Immature natural killer cell (primary cell): ENCODE data around the gene AQP2. TPM values are rescaled to one million over a fixed set of nuclear protein-coding genes. Genes with fewer than 3 reads are reported as not detected.
"Not testable (repeated sequence)": the region's sequence is repeated elsewhere in the genome, so short reads cannot be mapped to it uniquely, and the experiment has no call there.

ENCODE experiments used
- DNase-seq, 3 donors: peaks; one replicate each; pipeline ENCODE4 v3.0.0; 2022; ENCODE audit warnings: mixed read lengths in 1 of 3
- H3K27ac Mint-ChIP-seq, 6 donors: one replicate each; pipeline ENCODE4 v1.8.0; 2020; ENCODE audit warnings: mixed read lengths in 6 of 6, mild to moderate bottlenecking in 5 of 6, inconsistent platforms in 4 of 6, moderate library complexity in 3 of 6
- H3K27me3 Mint-ChIP-seq, 3 donors: one replicate each; pipeline ENCODE4 v1.8.0; 2020 to 2021; ENCODE audit warnings: low read depth in 3 of 3, mild to moderate bottlenecking in 3 of 3, mixed read lengths in 3 of 3, moderate library complexity in 3 of 3, inconsistent platforms in 1 of 3
- H3K36me3 Mint-ChIP-seq, 3 donors: one replicate each; pipeline ENCODE4 v1.8.0; 2020; ENCODE audit warnings: mixed read lengths in 3 of 3, inconsistent platforms in 2 of 3, mild to moderate bottlenecking in 2 of 3
- H3K4me1 Mint-ChIP-seq, 2 donors: one replicate each; pipeline ENCODE4 v1.8.0; 2020; ENCODE audit warnings: inconsistent platforms in 2 of 2, mild to moderate bottlenecking in 2 of 2, mixed read lengths in 2 of 2, moderate library complexity in 1 of 2
- H3K4me3 Mint-ChIP-seq, 5 donors: one replicate each; pipeline ENCODE4 v1.8.0; 2020; ENCODE audit warnings: mild to moderate bottlenecking in 5 of 5, mixed read lengths in 5 of 5, inconsistent platforms in 3 of 5, moderate library complexity in 3 of 5
- H3K9me3 Mint-ChIP-seq, 6 donors: one replicate each; pipeline ENCODE4 v1.8.0; 2020; ENCODE audit warnings: mild to moderate bottlenecking in 6 of 6, mixed read lengths in 6 of 6, inconsistent platforms in 4 of 6, moderate library complexity in 3 of 6
- polyA plus RNA-seq, 3 donors: library from polyadenylated mRNA; unstranded; fragments of 300-500 nt; fragmentation: Illumina TruSeq; gene quantifications; one replicate each; pipeline ENCODE4 v1.2.3, GENCODE V29; 2021

Gene AQP2
- polyA plus RNA-seq, 3 donors from 2014 or later: not detected

GRCh38 chr12:49980501-49981349 lies 30.2 kb downstream of the AQP2 start:
- Mint-ChIP-seq H3K4me1 (no peaks in the 10 kb centered on the region), H3K4me3 (no peak overlapping the region), H3K36me3 (peaks cover 0 to 10% (median 0%) of the 10 kb centered on the region in 3 donors), H3K27ac (peak overlapping the region in 1 of 6 donors; percentile 46), H3K9me3 (no peaks in the 10 kb centered on the region), H3K27me3 (no peaks in the 10 kb centered on the region)
- no peak for DNase-seq

- H3K4me3 Mint-ChIP-seq: no peak overlapping the region
- no peaks in the 10 kb centered on the region for H3K27me3 Mint-ChIP-seq
- H3K27ac Mint-ChIP-seq: peak overlapping the region in 1 of 6 donors; percentile 64
- H3K36me3 Mint-ChIP-seq: peaks cover 3 to 14% (median 4%) of the 10 kb centered on the region in 3 donors
- no peak for DNase-seq
- H3K4me1 Mint-ChIP-seq: no peaks in the 10 kb centered on the region
- H3K9me3 Mint-ChIP-seq: no peaks in the 10 kb centered on the region
Measured at GRCh38 chr12:49982246-49983087, 31.9 kb downstream of the AQP2 start.

GRCh38 chr12:49983892-49984291 lies 33.4 kb downstream of the AQP2 start:
- Mint-ChIP-seq H3K27ac (no peak overlapping the region), H3K4me3 (no peak overlapping the region), H3K36me3 (peaks cover 3 to 18% (median 7%) of the 10 kb centered on the region in 3 donors), H3K4me1 (no peaks in the 10 kb centered on the region), H3K9me3 (no peaks in the 10 kb centered on the region), H3K27me3 (no peaks in the 10 kb centered on the region)
- DNase-seq: no peak

GRCh38 chr12:49984476-49985359 lies 34.2 kb downstream of the AQP2 start:
- Mint-ChIP-seq H3K4me1 (no peaks in the 10 kb centered on the region), H3K9me3 (no peaks in the 10 kb centered on the region), H3K4me3 (no peak overlapping the region), H3K36me3 (peaks cover 6 to 19% (median 7%) of the 10 kb centered on the region in 3 donors), H3K27me3 (no peaks in the 10 kb centered on the region), H3K27ac (no peak overlapping the region)
- DNase-seq: no peak

GRCh38 chr12:49985981-49986380 lies 35.4 kb downstream of the AQP2 start:
- Mint-ChIP-seq H3K9me3 (no peaks in the 10 kb centered on the region), H3K27ac (no peak overlapping the region), H3K27me3 (no peaks in the 10 kb centered on the region), H3K4me1 (no peaks in the 10 kb centered on the region), H3K36me3 (peaks cover 7 to 24% (median 9%) of the 10 kb centered on the region in 3 donors), H3K4me3 (no peak overlapping the region)
- DNase-seq: no peak

GRCh38 chr12:49986476-49986875 lies 35.9 kb downstream of the AQP2 start:
- H3K9me3 Mint-ChIP-seq, H3K27me3 Mint-ChIP-seq, H3K27ac Mint-ChIP-seq, DNase-seq, H3K4me3 Mint-ChIP-seq, H3K4me1 Mint-ChIP-seq: not testable (repeated sequence)
- peaks cover 7 to 24% (median 9%) of the 10 kb centered on the region in 3 donors for H3K36me3 Mint-ChIP-seq

GRCh38 chr12:49987625-49988303 lies 37.2 kb downstream of the AQP2 start:
- H3K27ac Mint-ChIP-seq: peak overlapping the region in 1 of 6 donors; percentile 8
- H3K36me3 Mint-ChIP-seq: peaks cover 8 to 20% (median 9%) of the 10 kb centered on the region in 3 donors
- H3K4me3 Mint-ChIP-seq: no peak overlapping the region
- no peaks in the 10 kb centered on the region for H3K9me3 Mint-ChIP-seq
- no peaks in the 10 kb centered on the region for H3K27me3 Mint-ChIP-seq
- no peaks in the 10 kb centered on the region for H3K4me1 Mint-ChIP-seq
- DNase-seq: no peak

- H3K27me3 Mint-ChIP-seq, H3K4me1 Mint-ChIP-seq, H3K27ac Mint-ChIP-seq, DNase-seq, H3K4me3 Mint-ChIP-seq, H3K9me3 Mint-ChIP-seq: not testable (repeated sequence)
- H3K36me3 Mint-ChIP-seq: peaks cover 15 to 31% (median 19%) of the 10 kb centered on the region in 3 donors
Measured at GRCh38 chr12:49989400-49989799, 38.9 kb downstream of the AQP2 start.

- no peak for DNase-seq
- no peaks in the 10 kb centered on the region for H3K4me1 Mint-ChIP-seq
- peaks cover 15 to 34% (median 23%) of the 10 kb centered on the region in 3 donors for H3K36me3 Mint-ChIP-seq
- no peaks in the 10 kb centered on the region for H3K9me3 Mint-ChIP-seq
- H3K4me3 Mint-ChIP-seq: no peak overlapping the region
- no peak overlapping the region for H3K27ac Mint-ChIP-seq
- no peaks in the 10 kb centered on the region for H3K27me3 Mint-ChIP-seq
Measured at GRCh38 chr12:49990273-49990672, 39.7 kb downstream of the AQP2 start.

- Mint-ChIP-seq H3K4me1 (no peaks in the 10 kb centered on the region), H3K4me3 (no peak overlapping the region), H3K9me3 (no peaks in the 10 kb centered on the region), H3K36me3 (peaks cover 9 to 23% (median 21%) of the 10 kb centered on the region in 3 donors), H3K27ac (no peak overlapping the region), H3K27me3 (no peaks in the 10 kb centered on the region)
- no peak for DNase-seq
Measured at GRCh38 chr12:49998453-49998852, 47.9 kb downstream of the AQP2 start.

- Mint-ChIP-seq H3K4me1 (peaks cover 0 to 6% of the 10 kb centered on the region in 2 donors), H3K27me3 (no peaks in the 10 kb centered on the region), H3K9me3 (no peaks in the 10 kb centered on the region), H3K27ac (no peak overlapping the region), H3K4me3 (no peak overlapping the region), H3K36me3 (peaks cover 0 to 15% (median 7%) of the 10 kb centered on the region in 3 donors)
- DNase-seq: no peak
Measured at GRCh38 chr12:50003595-50003994, 53.1 kb downstream of the AQP2 start.

GRCh38 chr12:50004696-50005095 lies 54.2 kb downstream of the AQP2 start:
- DNase-seq: no peak
- no peaks in the 10 kb centered on the region for H3K27me3 Mint-ChIP-seq
- H3K4me3 Mint-ChIP-seq: no peak overlapping the region
- peaks cover 3 to 15% (median 7%) of the 10 kb centered on the region in 3 donors for H3K36me3 Mint-ChIP-seq
- H3K9me3 Mint-ChIP-seq: no peaks in the 10 kb centered on the region
- no peak overlapping the region for H3K27ac Mint-ChIP-seq
- H3K4me1 Mint-ChIP-seq: peaks cover 0 to 6% of the 10 kb centered on the region in 2 donors

GRCh38 chr12:50005175-50005574 lies 54.6 kb downstream of the AQP2 start:
- no peak overlapping the region for H3K4me3 Mint-ChIP-seq
- no peaks in the 10 kb centered on the region for H3K9me3 Mint-ChIP-seq
- peaks cover 0 to 6% of the 10 kb centered on the region in 2 donors for H3K4me1 Mint-ChIP-seq
- H3K36me3 Mint-ChIP-seq: peaks cover 6 to 15% (median 7%) of the 10 kb centered on the region in 3 donors
- no peak overlapping the region for H3K27ac Mint-ChIP-seq
- no peaks in the 10 kb centered on the region for H3K27me3 Mint-ChIP-seq
- DNase-seq: no peak
